ENCODE data around the gene UBR7. TPM values are rescaled to one million over a fixed set of nuclear protein-coding genes. Genes with fewer than 3 reads are reported as not detected.

Gene UBR7
- total and polyA plus RNA-seq, 2 experiments from 2014 or later = 24.0 to 28.7 TPM

- DNase-seq = no peak
- H3K9me3 ChIP-seq (ENCODE audit: low read depth) = no peaks in the 10 kb centered on the region
- H3K4me3 ChIP-seq = no peak overlapping the region
- no peaks in the 10 kb centered on the region for H4K20me1 ChIP-seq (ENCODE audit: insufficient read depth)
- peaks cover 70% of the 10 kb centered on the region for H3K79me2 ChIP-seq (ENCODE audit: insufficient read depth)
- in situ Hi-C loops (cut with MboI) = no loop called here
- H3K27me3 ChIP-seq (replicated peaks; ENCODE audit: insufficient read depth) = no peaks in the 10 kb centered on the region
- WGBS, 2 experiments (ENCODE audit: low coverage in 1 of 2, low lambda C conversion rate in 2 of 2, missing lambda C conversion rate in 2 of 2) = 98 to 100% methylated on average over 6 of the region's 6 CpGs
- no peak overlapping the region for H3K27ac ChIP-seq
- no peaks in the 10 kb centered on the region for H3K9me2 ChIP-seq (ENCODE audit: insufficient read depth)
- TF ChIP-seq EZH2 (IDR thresholded peaks at IDR 0.05; ENCODE audit: insufficient read depth, poor library complexity, severe bottlenecking) (no peak), EZH2phosphoT487 (IDR thresholded peaks at IDR 0.05; ENCODE audit: insufficient read depth, low read depth) (no peak)
- no peak overlapping the region for H3K4me2 ChIP-seq (ENCODE audit: unreplicated experiment)
- 0 out of 2 replicates have a peak, but pooled peaks cover 13% of the 10 kb centered on the region for H3K4me1 ChIP-seq (ENCODE audit: insufficient read depth)
- H2AFZ ChIP-seq = no peak overlapping the region
- H3K36me3 ChIP-seq (ENCODE audit: low read depth) = peaks cover 17% of the 10 kb centered on the region
- H3K9ac ChIP-seq = no peak overlapping the region
- 0 out of 2 replicates have a peak, but pooled peaks cover 10% of the 10 kb centered on the region for H3F3A ChIP-seq (ENCODE audit: insufficient read depth)
Measured at GRCh38 chr14:93266127-93266526, 59.1 kb downstream of the UBR7 start.

GRCh38 chr14:93267149-93267711 lies 60.2 kb downstream of the UBR7 start:
- Histone ChIP-seq H3K79me2 (ENCODE audit: insufficient read depth) (peaks cover 76% of the 10 kb centered on the region), H4K20me1 (ENCODE audit: insufficient read depth) (no peaks in the 10 kb centered on the region), H3K9me3 (ENCODE audit: low read depth) (no peaks in the 10 kb centered on the region), H2AFZ (no peak overlapping the region), H3K27ac (no peak overlapping the region), H3K9me2 (ENCODE audit: insufficient read depth) (no peaks in the 10 kb centered on the region), H3K4me1 (ENCODE audit: insufficient read depth) (0 out of 2 replicates have a peak, but pooled peaks cover 13% of the 10 kb centered on the region), H3F3A (ENCODE audit: insufficient read depth) (peaks cover 14% of the 10 kb centered on the region; the same call in 1 of the 2 replicates), H3K4me3 (no peak overlapping the region), H3K9ac (no peak overlapping the region), H3K4me2 (ENCODE audit: unreplicated experiment) (no peak overlapping the region), H3K27me3 (replicated peaks; ENCODE audit: insufficient read depth) (no peaks in the 10 kb centered on the region), H3K36me3 (ENCODE audit: low read depth) (peaks cover 8% of the 10 kb centered on the region)
- WGBS, 2 experiments (ENCODE audit: low coverage in 1 of 2, low lambda C conversion rate in 2 of 2, missing lambda C conversion rate in 2 of 2) = 68% methylated on average over 3 of the region's 3 CpGs
- TF ChIP-seq EZH2phosphoT487 (IDR thresholded peaks at IDR 0.05; ENCODE audit: insufficient read depth, low read depth) (no peak), EZH2 (IDR thresholded peaks at IDR 0.05; ENCODE audit: insufficient read depth, poor library complexity, severe bottlenecking) (no peak)
- in situ Hi-C loops (cut with MboI) = no loop called here
- DNase-seq = no peak

DNA sequence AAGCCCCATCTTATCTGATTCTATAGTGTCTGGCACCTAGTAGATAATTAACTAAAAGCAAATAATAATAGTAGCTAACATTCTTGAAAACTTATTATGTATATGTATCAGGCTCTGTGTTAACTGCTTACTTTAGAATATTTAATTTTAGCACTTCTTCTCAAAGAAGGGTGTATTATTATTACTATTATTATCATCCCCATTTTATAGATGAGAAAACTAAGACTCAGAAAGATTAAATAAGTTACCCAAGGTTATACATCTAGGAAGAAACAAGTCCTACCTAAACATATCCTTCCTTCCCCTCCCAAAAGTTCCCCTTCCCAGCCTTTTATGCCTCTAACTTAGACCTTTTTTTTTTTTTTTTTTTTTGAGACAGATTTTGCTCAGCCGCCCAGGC lies 61.4 kb downstream of the UBR7 start:
- no peak for TF ChIP-seq EZH2phosphoT487 (IDR thresholded peaks at IDR 0.05; ENCODE audit: insufficient read depth, low read depth)
- TF ChIP-seq EZH2 (IDR thresholded peaks at IDR 0.05; ENCODE audit: insufficient read depth, poor library complexity, severe bottlenecking) = no peak
- Histone ChIP-seq H3F3A (ENCODE audit: insufficient read depth) (peaks cover 14% of the 10 kb centered on the region; the same call in 1 of the 2 replicates), H3K4me2 (ENCODE audit: unreplicated experiment) (no peak overlapping the region), H4K20me1 (ENCODE audit: insufficient read depth) (no peaks in the 10 kb centered on the region), H3K79me2 (ENCODE audit: insufficient read depth) (peaks cover 80% of the 10 kb centered on the region), H3K4me1 (ENCODE audit: insufficient read depth) (0 out of 2 replicates have a peak, but pooled peaks cover 9% of the 10 kb centered on the region), H3K9me2 (ENCODE audit: insufficient read depth) (no peaks in the 10 kb centered on the region), H3K9me3 (ENCODE audit: low read depth) (no peaks in the 10 kb centered on the region), H2AFZ (no peak overlapping the region), H3K27ac (no peak overlapping the region), H3K36me3 (ENCODE audit: low read depth) (no peaks in the 10 kb centered on the region), H3K4me3 (no peak overlapping the region), H3K27me3 (replicated peaks; ENCODE audit: insufficient read depth) (no peaks in the 10 kb centered on the region), H3K9ac (no peak overlapping the region)
- in situ Hi-C loops (cut with MboI) = no loop called here
- WGBS, 2 experiments (ENCODE audit: low coverage in 1 of 2, low lambda C conversion rate in 2 of 2, missing lambda C conversion rate in 2 of 2) = 100% methylated on average over 1 of the region's 1 CpG
- DNase-seq = no peak

GRCh38 chr14:93269341-93270068 lies 62.4 kb downstream of the UBR7 start:
- in situ Hi-C loops (cut with MboI) = no loop called here
- Histone ChIP-seq H3K27me3 (replicated peaks; ENCODE audit: insufficient read depth) (no peaks in the 10 kb centered on the region), H3K4me2 (ENCODE audit: unreplicated experiment) (peak overlapping the region; percentile 51), H3F3A (ENCODE audit: insufficient read depth) (peaks cover 14% of the 10 kb centered on the region; the same call in 1 of the 2 replicates), H3K4me3 (peak overlapping the region; percentile 28; the same call in 1 of the 2 replicates), H4K20me1 (ENCODE audit: insufficient read depth) (no peaks in the 10 kb centered on the region), H3K36me3 (ENCODE audit: low read depth) (no peaks in the 10 kb centered on the region), H2AFZ (peak overlapping the region; percentile 21; the same call in 1 of the 2 replicates), H3K4me1 (ENCODE audit: insufficient read depth) (0 out of 2 replicates have a peak, but pooled peaks cover 7% of the 10 kb centered on the region), H3K27ac (peak overlapping the region; percentile 74), H3K9me2 (ENCODE audit: insufficient read depth) (no peaks in the 10 kb centered on the region), H3K9ac (peak overlapping the region; percentile 62), H3K9me3 (ENCODE audit: low read depth) (no peaks in the 10 kb centered on the region), H3K79me2 (ENCODE audit: insufficient read depth) (peaks cover 82% of the 10 kb centered on the region)
- peak; percentile 87 for DNase-seq
- no peak for TF ChIP-seq EZH2 (IDR thresholded peaks at IDR 0.05; ENCODE audit: insufficient read depth, poor library complexity, severe bottlenecking)
- no peak for TF ChIP-seq EZH2phosphoT487 (IDR thresholded peaks at IDR 0.05; ENCODE audit: insufficient read depth, low read depth)
- WGBS, 2 experiments (ENCODE audit: low coverage in 1 of 2, low lambda C conversion rate in 2 of 2, missing lambda C conversion rate in 2 of 2) = 58 to 61% methylated on average over 10 of the region's 10 CpGs
